IMR-90 (cell line): ENCODE results near the gene ADGRF5.

Source experiments
- BHLHE40 ChIP-seq: fragments of 150-350 bp; IDR thresholded peaks from 2 replicates; pipeline ENCODE4 v1.6.1; 2016; ENCODE audit warnings: mild to moderate bottlenecking, low read depth, low read length
- MAZ ChIP-seq: IDR thresholded peaks from 2 replicates; pipeline ENCODE4 v1.6.1; 2012; ENCODE audit warnings: low read depth, mild to moderate bottlenecking, low read length, improper control_type of control experiment, moderate library complexity, borderline replicate concordance
- POLR2A ChIP-seq: IDR thresholded peaks from 2 replicates; pipeline ENCODE4 v1.6.1; 2012; ENCODE audit warnings: mild to moderate bottlenecking, low read depth, low read length
- RCOR1 ChIP-seq: IDR thresholded peaks from 2 replicates; pipeline ENCODE4 v1.6.1; 2012; ENCODE audit warnings: mild to moderate bottlenecking, low read length, improper control_type of control experiment; ENCODE audit not compliant: insufficient replicate concordance
- TF ChIP-seq, protein P1 (sequence below): conservative IDR thresholded peaks from 2 replicates; pipeline ENCODE4 v1.5.1; 2012; ENCODE audit warnings: mild to moderate bottlenecking, low read depth, low read length, improper control_type of control experiment
- TF ChIP-seq, protein P2 (sequence below): fragments of 150-350 bp; IDR thresholded peaks from 2 replicates; pipeline ENCODE4 v1.6.1; 2017; ENCODE audit warnings: mild to moderate bottlenecking, antibody characterized with exemption, low read length, low read depth

DNA sequence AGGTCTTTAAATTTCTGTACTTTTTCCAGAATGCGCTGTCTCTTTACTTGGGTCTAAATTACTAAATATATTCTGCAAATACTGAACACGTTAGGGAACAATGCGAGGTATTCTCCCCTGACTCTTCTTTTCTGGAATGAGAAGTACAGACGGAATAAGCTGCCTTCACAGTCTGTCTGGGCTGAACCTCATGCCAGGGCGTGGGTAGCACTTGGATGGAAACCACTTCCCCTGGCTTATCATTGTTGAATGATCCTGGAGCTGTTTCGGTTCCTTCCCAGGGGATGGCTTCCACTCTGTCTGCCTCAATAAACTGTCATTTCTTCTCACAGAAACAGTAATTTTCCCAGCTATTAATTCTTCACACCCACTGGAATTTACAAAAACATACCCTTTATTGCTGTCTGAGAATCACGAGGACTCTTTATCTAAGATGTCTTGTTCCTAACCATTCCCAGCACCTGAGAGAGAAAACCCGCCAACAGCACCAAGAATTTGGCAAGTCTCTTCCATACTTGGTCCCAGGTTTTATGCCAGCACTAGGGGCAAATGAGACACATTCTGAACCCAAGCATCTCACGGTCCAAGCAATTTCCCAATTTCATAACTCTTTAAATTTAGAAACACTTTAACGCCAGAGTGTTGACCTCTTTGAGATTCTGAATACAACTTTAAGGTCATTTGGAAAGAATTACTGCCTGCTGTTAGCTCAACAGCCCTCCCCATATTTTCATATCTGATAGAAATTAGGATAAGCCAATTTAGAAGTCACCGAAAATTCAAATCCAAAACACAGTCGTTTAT is 43.2 kb upstream of the ADGRF5 start:
- TF ChIP-seq POLR2A (no peak), MAZ (no peak), BHLHE40 (no peak), RCOR1 (no peak)
- TF ChIP-seq, protein P1, sequence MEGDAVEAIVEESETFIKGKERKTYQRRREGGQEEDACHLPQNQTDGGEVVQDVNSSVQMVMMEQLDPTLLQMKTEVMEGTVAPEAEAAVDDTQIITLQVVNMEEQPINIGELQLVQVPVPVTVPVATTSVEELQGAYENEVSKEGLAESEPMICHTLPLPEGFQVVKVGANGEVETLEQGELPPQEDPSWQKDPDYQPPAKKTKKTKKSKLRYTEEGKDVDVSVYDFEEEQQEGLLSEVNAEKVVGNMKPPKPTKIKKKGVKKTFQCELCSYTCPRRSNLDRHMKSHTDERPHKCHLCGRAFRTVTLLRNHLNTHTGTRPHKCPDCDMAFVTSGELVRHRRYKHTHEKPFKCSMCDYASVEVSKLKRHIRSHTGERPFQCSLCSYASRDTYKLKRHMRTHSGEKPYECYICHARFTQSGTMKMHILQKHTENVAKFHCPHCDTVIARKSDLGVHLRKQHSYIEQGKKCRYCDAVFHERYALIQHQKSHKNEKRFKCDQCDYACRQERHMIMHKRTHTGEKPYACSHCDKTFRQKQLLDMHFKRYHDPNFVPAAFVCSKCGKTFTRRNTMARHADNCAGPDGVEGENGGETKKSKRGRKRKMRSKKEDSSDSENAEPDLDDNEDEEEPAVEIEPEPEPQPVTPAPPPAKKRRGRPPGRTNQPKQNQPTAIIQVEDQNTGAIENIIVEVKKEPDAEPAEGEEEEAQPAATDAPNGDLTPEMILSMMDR: no peak
- TF ChIP-seq, protein P2, sequence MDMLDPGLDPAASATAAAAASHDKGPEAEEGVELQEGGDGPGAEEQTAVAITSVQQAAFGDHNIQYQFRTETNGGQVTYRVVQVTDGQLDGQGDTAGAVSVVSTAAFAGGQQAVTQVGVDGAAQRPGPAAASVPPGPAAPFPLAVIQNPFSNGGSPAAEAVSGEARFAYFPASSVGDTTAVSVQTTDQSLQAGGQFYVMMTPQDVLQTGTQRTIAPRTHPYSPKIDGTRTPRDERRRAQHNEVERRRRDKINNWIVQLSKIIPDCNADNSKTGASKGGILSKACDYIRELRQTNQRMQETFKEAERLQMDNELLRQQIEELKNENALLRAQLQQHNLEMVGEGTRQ: no peak
